Right forelimb (tissue), 1 donor: ENCODE measurements around the gene CDK12.
"Not testable (repeated sequence)": the region's sequence is repeated elsewhere in the genome, so short reads cannot be mapped to it uniquely, and the experiment has no call there.

Experiments
- DNase-seq: peaks from one replicate; pipeline ENCODE4 v3.0.0-alpha.2; 2018

CDK12 gene

DNA sequence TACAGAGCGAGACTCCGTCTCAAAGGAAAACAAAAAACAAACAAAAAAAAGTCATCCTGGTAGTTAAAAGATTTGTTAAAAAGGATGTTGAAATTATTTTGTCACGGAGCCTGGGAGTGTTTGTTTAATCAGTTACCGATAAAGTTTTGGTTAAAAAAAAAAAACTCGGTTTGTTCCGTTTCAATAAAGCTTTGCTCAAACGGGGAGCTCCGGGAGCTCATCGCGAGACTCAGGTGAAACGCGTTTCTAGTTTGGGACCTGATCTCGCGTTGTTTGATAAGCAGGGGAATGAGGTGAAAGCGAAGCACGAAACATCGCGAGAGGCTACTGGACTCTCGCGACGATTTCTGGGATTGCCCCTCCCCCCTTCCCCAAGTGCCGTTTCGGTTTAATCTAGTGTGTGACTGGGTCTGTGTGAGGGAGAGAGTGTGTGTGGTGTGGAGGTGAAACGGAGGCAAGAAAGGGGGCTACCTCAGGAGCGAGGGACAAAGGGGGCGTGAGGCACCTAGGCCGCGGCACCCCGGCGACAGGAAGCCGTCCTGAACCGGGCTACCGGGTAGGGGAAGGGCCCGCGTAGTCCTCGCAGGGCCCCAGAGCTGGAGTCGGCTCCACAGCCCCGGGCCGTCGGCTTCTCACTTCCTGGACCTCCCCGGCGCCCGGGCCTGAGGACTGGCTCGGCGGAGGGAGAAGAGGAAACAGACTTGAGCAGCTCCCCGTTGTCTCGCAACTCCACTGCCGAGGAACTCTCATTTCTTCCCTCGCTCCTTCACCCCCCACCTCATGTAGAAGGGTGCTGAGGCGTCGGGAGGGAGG, at the start of gene CDK12:
CDK12 (plus strand) TSS at position 374 of the 813 bp plus-strand sequence. CDS start 586 bp downstream, outside the sequence.
- peak; percentile 97 for DNase-seq

DNA sequence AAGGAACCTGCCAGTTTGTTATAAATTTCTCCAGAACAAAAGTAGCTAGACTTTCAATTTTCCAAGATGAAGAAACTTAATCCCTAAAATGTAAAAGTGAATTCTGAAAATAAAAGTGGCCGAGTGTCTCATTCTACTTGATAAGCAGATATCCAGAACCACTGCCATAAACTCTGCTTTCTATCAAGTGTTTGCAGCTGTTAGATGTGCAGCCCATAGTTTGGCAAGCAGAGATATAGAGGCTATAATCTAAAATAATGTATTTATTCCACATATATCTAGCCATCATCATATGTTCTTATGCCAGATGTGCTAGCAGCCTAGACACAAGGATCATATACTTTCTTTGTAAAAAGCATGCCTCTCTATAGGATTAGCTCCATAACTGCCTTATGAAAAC, 45.1 kb upstream of the CDK12 start:
- DNase-seq: no peak

DNA sequence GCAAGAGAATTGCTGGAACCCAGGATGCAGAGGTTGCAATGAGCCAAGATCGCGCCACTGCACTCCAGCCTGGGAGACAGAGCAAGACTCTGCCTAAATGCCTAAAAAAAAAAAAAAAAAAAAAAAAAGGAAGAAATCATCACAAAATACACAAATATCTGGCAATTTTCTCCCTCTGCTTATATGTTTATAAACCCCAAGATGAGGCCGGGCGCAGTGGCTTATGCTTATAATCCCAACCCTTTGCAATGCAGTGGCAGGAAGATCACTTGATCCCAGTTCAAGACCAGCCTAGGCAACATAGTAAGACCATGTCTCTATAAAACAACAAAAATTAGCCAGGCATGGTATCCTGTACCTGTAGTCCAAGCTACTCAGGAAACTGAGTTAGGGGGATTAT, 31.7 kb upstream of the CDK12 start:
- DNase-seq: no peak

GRCh38 chr17:39439868-39440267, 21.4 kb upstream of the CDK12 start:
- not testable (repeated sequence) for DNase-seq

- no peak for DNase-seq
Measured at GRCh38 chr17:39443326-39443725, 18.0 kb upstream of the CDK12 start.

GRCh38 chr17:39447561-39447960, 13.7 kb upstream of the CDK12 start:
- DNase-seq: no peak

- DNase-seq: no peak
Measured at GRCh38 chr17:39450051-39450450, 11.2 kb upstream of the CDK12 start.

- peak; percentile 95 for DNase-seq
Measured at GRCh38 chr17:39450847-39451581, 10.3 kb upstream of the CDK12 start, which contains the start of gene MED1. TSS of gene MED1 (minus strand) at chr17:39451263. CDS start at chr17:39451062, 201 bp downstream.

DNA sequence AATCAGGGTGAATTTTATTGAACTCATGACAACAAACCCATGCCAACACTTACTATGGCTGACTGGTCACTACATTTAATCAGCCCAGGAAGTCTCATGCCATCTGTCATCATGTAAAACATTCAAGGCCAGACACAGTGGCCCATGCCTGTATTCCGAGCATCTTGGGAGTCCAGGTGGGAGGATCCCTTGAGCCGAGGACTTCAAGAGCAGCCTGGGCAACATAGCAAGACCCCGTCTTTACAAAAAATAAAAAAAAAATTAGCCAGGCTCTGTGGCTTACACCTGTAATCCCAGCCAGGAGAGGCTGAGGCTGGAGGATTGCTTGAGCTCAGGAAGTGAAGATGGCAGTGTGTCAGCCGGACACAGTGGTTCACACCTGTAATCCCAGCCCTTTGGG, 5.4 kb upstream of the CDK12 start:
- no peak for DNase-seq

DNA sequence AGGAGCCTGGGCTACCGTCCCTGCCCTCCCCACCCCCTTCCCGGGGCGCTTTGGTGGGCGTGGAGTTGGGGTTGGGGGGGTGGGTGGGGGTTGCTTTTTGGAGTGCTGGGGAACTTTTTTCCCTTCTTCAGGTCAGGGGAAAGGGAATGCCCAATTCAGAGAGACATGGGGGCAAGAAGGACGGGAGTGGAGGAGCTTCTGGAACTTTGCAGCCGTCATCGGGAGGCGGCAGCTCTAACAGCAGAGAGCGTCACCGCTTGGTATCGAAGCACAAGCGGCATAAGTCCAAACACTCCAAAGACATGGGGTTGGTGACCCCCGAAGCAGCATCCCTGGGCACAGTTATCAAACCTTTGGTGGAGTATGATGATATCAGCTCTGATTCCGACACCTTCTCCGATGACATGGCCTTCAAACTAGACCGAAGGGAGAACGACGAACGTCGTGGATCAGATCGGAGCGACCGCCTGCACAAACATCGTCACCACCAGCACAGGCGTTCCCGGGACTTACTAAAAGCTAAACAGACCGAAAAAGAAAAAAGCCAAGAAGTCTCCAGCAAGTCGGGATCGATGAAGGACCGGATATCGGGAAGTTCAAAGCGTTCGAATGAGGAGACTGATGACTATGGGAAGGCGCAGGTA, 762 bp downstream of the CDK12 start:
- DNase-seq: peak; percentile 87

GRCh38 chr17:39462631-39463375, 1.5 kb downstream of the CDK12 start:
- DNase-seq: no peak

DNA sequence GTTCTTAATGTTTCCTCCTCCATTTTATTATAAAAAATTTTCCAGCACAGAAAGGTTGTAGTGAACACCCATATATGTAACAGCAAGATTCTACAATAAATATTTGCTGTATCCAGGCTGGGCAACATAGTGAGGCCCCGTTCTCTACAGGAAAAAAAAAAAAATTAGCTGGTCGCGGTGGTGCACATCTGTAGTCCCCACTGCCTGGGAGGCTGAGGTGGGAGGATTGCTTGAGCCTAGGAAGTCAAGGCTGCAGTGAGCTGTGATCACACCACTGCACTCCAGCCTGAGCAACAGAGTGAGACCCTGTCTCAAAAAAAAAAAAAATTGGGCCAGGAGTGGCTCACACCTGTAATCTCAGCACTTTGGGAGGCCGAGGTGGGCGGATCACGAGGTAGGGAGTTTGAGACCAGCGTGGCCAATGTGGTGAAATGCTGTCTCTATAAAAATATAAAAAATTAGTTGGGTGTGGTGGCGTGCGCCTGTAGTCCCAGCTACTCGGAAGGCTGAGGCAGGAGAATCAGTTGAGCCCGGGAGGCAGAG, 3.4 kb downstream of the CDK12 start:
- DNase-seq: not testable (repeated sequence)

DNA sequence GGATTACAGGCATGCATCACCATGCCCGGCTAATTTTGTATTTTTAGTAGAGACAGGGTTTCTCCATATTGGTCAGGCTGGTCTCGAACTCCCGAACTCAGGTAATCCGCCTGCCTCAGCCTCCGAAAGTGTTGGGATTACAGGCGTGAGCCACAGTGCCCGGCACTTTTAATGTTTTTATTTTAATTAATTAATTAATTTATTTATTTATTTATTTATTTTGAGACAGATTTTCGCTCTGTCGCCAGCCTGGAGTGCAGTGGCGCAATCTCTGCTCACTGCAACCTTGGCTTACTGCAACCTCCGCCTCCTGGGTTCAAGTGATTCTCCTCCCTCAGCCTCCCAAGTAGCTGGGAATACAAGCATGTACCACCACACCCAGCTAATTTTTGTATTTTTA, 7.3 kb downstream of the CDK12 start:
- not testable (repeated sequence) for DNase-seq

GRCh38 chr17:39473310-39473709, 12.0 kb downstream of the CDK12 start:
- DNase-seq: no peak

DNA sequence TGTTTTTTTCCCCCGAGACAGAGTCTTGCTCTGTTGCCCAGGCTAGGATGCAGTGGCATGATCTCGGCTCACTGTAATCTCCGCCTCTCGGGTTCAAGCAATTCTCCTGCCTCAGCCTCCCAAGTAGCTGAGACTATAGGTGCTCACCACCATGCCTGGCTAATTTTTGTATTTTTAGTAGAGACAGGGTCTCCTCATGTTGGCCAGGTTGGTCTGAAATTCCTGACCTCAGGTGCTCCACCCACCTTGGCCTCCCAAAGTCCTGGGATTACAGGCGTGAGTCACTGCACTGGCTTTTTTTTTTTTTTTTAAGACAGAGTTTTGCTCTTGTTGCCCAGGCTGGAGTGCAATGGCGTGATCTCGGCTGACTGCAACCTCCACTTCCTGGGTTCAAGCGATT, 18.3 kb downstream of the CDK12 start:
- not testable (repeated sequence) for DNase-seq

- DNase-seq: no peak
Measured at GRCh38 chr17:39483506-39483905, 22.2 kb downstream of the CDK12 start.

GRCh38 chr17:39484178-39484577, 22.9 kb downstream of the CDK12 start:
- no peak for DNase-seq

DNA sequence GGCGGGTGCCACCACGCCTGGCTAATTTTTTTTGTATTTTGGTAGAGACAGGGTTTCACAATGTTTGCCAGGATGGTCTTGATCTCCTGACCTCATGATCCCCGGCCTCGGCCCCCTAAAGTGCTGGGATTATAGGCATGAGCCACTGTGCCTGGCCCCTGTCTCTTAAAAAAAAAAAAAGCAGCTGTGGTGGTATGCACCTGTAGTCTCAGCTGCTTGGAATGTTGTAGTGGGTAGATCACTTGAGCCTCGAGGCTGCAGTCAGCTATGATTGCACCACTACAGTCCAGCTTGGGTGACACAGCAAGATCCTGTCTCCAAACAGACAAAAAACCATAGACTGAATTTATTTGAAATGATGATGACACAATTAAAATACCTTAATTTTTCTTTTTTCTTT, 24.3 kb downstream of the CDK12 start:
- no peak for DNase-seq

- DNase-seq: no peak
Measured at GRCh38 chr17:39486242-39486641, 25.0 kb downstream of the CDK12 start.

DNA sequence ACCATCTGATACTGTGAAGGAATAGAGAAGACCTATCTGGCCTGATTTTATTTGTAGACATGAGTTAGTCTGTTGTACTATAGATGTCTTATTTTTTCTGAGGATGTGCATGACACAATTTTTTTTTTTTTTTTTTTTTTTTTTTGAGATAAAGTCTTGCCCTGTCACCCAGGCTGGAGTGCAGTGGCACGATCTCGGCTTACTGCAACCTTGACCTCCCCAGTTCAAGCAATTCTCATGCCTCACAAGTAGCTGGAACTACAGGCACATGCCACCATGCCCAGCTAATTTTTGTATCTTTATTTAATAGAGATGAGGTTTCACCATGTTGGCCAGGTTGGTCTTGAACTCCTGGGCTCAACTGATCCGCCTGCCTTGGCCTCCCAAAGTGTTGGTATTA, 26.2 kb downstream of the CDK12 start:
- not testable (repeated sequence) for DNase-seq

DNA sequence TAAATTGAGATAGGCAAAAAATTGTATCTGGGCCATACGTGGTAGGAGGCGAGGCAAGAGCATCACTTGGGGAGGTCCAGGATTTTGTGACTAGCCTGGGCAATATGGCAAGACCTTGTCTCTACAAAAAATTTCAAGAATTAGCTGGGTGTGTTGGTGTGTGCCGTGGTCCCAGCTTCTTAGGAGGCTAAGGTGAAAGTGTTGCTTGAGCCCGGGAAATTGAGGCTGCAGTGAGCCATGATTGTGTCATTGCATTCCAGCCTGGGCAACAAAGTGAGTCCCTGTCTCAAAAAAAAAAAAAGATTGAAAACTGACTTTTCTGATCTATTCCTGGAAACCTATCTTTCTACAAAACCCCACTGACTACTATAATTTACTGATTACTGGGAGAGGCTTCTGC, 26.7 kb downstream of the CDK12 start:
- no peak for DNase-seq

DNA sequence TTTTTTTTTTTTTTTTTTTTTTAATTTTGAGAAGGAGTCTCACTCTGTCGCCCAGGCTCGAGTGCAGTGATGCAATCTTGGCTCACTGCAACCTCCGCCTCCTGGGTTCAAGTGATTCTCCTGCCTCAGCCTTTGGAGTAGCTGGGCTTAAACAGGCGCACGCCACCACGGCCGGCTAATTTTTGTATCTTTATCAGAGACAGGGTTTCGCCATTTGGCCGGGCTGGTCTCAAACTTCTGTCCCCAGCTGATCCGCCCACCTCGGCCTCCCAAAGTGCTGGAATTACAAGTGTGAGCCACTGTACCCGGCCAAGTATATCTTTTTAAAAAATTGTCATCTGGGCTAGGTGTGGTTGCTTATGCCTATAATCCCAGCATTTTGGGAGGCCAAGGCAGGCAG, 35.6 kb downstream of the CDK12 start:
- DNase-seq: not testable (repeated sequence)

DNA sequence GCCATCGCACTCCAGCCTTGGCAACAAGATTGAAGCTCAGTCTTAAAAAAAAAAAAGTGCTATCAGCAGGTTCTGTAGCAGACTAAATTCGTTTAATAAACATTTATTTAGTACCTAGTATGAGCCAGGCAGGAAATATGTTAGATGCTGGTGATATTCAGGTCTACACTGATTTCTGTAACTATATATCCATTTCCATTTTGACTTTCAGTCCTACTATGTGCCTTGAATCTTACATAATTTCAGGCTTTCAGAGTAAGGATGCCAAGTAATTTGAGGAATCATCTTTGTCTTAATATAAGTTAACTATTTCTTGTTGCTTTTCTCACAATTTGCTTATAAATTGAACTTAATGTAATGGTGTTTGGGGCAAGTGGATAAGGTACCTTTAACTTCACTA, 46.2 kb downstream of the CDK12 start:
- DNase-seq: no peak
